ENCODE measurements around the gene GLRX.

DNA sequence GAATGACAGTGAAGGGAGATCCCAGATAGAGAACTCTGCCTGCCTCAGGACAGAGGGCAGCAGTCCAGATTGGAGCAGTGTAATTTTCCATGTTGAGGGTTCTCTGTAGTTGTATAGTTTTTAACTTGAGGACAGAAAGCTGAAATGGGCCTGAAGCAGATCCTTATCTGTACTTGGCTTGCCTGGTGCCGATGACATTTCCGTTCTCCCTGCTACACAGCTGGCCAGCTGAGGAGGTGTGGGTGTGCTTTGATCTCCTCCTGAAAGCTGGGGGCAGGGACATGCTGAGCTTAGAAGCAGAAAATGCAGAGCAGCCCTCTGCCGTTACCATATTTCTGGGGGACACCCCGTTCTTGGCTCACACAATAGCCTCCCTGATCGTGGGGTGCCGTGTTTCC is 10.5 kb downstream of the GLRX start:
- TF ChIP-seq, protein P1, sequence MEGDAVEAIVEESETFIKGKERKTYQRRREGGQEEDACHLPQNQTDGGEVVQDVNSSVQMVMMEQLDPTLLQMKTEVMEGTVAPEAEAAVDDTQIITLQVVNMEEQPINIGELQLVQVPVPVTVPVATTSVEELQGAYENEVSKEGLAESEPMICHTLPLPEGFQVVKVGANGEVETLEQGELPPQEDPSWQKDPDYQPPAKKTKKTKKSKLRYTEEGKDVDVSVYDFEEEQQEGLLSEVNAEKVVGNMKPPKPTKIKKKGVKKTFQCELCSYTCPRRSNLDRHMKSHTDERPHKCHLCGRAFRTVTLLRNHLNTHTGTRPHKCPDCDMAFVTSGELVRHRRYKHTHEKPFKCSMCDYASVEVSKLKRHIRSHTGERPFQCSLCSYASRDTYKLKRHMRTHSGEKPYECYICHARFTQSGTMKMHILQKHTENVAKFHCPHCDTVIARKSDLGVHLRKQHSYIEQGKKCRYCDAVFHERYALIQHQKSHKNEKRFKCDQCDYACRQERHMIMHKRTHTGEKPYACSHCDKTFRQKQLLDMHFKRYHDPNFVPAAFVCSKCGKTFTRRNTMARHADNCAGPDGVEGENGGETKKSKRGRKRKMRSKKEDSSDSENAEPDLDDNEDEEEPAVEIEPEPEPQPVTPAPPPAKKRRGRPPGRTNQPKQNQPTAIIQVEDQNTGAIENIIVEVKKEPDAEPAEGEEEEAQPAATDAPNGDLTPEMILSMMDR (conservative IDR thresholded peaks at IDR 0.05 in 1 of 2, IDR thresholded peaks at IDR 0.05 in 1 of 2; ENCODE audit: low read depth in 1 of 2, low read length in 2 of 2) = no peak
- TF ChIP-seq EZH2 (IDR thresholded peaks at IDR 0.05; ENCODE audit: low read length, missing control alignments) = no peak
